BE2C (cell line): ENCODE results near the gene RASAL2. TPM values are rescaled to one million over a fixed set of nuclear protein-coding genes. Genes with fewer than 3 reads are reported as not detected.

ENCODE experiments used
- DNase-seq: peaks from one replicate; pipeline ENCODE4 v3.0.0-alpha.2; 2020
- H3K27me3 ChIP-seq: fragments of 250-450 bp; sonication (Bioruptor Pico); 2 replicates; pipeline ENCODE4 v1.5.1; 2020; ENCODE audit warnings: mild to moderate bottlenecking
- H3K36me3 ChIP-seq: fragments of 250-450 bp; sonication (Bioruptor Pico); 2 replicates; pipeline ENCODE4 v1.5.1; 2020; ENCODE audit warnings: mild to moderate bottlenecking
- H3K4me1 ChIP-seq: fragments of 250-450 bp; sonication (Bioruptor Pico); 2 replicates; pipeline ENCODE4 v1.5.1; 2020
- H3K4me3 ChIP-seq: 2 replicates; pipeline ENCODE4 v1.5.1; 2011; ENCODE audit warnings: low read depth, low read length
- H3K9me3 ChIP-seq: fragments of 250-450 bp; sonication (Bioruptor Pico); 2 replicates; pipeline ENCODE4 v1.5.1; 2020
- polyA plus RNA-seq: library from polyadenylated mRNA; unstranded; fragments of >200 nt; gene quantifications from one replicate; pipeline ENCODE4 v1.2.1, GENCODE V29; 2012; ENCODE audit warnings: low read depth, missing spikeins; ENCODE audit not compliant: insufficient read length, insufficient read depth
- TF ChIP-seq, protein P1 (sequence below): IDR thresholded peaks from 2 replicates; pipeline ENCODE4 v1.5.1; 2012; ENCODE audit warnings: mild to moderate bottlenecking, low read depth, low read length

RASAL2 gene
- polyA plus RNA-seq: 2.5 TPM

DNA sequence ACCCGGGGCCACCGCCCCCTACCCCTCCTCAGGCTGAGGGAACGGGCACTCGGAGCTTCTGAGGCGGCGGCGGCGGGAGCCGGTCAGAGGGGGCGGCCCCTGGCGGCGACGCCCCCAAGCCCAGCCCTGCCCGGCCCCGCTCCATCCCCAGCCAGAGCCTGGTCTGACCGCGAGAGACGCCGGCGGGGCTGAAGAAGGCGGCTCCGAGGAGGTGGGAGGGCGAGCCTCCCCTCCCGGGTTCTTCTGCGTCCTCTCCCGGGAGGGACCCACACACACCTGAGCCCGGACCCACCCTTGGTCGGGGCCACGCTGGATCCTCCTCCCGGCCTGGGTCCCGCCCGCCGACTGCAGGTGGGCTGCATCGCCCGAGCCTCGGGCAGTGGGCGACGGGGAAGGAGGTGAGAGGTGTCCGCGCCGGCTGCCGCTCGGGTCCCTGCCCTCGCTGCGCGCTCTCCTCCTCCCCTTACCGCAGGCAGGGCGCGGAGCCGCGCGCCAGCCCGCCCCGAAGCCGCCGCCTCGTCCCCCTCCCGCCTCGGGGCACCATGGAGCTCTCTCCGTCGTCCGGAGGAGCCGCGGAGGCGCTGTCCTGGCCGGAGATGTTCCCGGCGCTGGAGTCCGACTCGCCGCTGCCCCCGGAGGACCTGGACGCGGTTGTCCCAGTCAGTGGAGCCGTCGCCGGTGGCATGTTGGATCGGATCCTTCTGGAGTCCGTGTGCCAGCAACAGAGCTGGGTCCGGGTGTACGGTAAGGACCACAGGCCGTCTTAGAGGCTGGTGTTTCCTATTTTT is at the start of gene RASAL2:
Gene RASAL2 (plus strand): TSS at position 154 of the 788 bp plus-strand sequence. CDS start 389 bp downstream, at position 543.
- H3K9me3 ChIP-seq: no peaks in the 10 kb centered on the region
- TF ChIP-seq, protein P1, sequence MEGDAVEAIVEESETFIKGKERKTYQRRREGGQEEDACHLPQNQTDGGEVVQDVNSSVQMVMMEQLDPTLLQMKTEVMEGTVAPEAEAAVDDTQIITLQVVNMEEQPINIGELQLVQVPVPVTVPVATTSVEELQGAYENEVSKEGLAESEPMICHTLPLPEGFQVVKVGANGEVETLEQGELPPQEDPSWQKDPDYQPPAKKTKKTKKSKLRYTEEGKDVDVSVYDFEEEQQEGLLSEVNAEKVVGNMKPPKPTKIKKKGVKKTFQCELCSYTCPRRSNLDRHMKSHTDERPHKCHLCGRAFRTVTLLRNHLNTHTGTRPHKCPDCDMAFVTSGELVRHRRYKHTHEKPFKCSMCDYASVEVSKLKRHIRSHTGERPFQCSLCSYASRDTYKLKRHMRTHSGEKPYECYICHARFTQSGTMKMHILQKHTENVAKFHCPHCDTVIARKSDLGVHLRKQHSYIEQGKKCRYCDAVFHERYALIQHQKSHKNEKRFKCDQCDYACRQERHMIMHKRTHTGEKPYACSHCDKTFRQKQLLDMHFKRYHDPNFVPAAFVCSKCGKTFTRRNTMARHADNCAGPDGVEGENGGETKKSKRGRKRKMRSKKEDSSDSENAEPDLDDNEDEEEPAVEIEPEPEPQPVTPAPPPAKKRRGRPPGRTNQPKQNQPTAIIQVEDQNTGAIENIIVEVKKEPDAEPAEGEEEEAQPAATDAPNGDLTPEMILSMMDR: no peak; the same call in 1 of the 2 replicates
- H3K27me3 ChIP-seq: peaks cover 20% of the 10 kb centered on the region
- H3K4me3 ChIP-seq: peak within 1 kb of the TSS; percentile 71
- H3K36me3 ChIP-seq: no peaks in the 10 kb centered on the region
- no peaks in the 10 kb centered on the region for H3K4me1 ChIP-seq
- peak; percentile 58 for DNase-seq

DNA sequence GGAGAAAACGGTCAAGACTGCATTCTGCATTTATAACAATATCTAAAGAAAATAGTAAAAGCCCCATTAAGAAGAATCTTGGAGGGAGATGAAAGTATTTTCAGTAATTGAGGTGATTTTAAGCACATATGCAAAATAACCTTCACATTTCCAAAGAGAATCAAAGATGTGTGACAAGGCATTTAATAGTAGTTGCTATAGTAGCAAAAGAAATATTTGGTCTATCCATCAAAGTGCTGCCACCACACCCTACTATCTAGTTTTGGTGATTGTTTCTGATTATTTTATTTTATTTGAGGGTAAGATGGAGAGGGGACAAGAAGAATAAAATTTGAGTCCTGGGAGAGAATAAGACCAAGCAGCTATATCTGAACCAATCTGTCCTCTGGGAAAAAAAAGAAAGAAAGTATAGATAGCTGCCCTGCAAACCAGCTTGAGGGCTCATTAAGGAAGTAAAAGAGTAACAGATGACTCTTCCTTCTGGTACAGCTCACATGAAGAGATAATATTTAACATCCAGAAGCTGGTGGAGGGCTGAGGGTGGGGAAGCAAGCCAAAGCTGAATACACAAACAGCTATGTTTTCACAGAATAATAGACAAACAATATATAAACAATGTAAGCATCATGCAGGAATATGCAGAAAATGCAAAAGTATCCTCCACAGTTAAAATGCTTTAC is 47.2 kb upstream of the RASAL2 start:
- Histone ChIP-seq H3K36me3 (no peaks in the 10 kb centered on the region), H3K9me3 (no peaks in the 10 kb centered on the region), H3K4me1 (no peaks in the 10 kb centered on the region), H3K27me3 (no peaks in the 10 kb centered on the region), H3K4me3 (no peak overlapping the region)
- TF ChIP-seq, protein P1: no peak
- no peak for DNase-seq

DNA sequence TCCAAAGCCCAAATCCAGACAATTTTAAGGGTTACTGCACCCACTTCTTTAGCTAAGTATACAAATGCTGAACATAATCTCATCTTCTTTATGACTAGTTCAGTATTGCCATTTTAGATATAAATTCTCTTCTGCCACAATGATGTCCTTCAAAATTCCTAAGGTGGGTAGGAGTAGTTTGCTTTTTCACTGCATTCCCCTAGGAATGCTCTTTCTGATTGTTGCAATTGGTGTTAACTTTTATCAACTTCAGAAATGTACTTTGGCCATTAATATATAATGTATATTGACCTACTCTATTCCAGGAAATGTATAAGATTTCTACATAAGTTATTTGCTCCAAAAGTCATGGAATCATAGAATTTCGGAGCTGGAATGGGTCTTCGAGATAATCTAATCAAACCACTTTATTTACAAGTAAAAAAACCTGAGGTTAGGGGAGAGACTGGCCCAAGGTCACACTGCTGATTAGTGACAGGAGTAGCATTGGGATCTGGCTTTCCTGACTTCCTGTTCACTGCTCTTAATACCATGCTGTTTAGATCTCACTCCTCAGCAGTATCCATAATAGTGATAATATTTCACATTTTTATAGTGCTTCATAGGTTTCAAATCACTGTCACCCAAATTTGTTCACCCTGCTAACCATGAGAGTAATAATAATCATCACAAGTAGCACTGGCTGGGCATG is 46.4 kb upstream of the RASAL2 start:
- H3K36me3 ChIP-seq: no peaks in the 10 kb centered on the region
- no peak for DNase-seq
- H3K27me3 ChIP-seq: no peaks in the 10 kb centered on the region
- no peaks in the 10 kb centered on the region for H3K9me3 ChIP-seq
- no peaks in the 10 kb centered on the region for H3K4me1 ChIP-seq
- TF ChIP-seq, protein P1: no peak
- no peak overlapping the region for H3K4me3 ChIP-seq

DNA sequence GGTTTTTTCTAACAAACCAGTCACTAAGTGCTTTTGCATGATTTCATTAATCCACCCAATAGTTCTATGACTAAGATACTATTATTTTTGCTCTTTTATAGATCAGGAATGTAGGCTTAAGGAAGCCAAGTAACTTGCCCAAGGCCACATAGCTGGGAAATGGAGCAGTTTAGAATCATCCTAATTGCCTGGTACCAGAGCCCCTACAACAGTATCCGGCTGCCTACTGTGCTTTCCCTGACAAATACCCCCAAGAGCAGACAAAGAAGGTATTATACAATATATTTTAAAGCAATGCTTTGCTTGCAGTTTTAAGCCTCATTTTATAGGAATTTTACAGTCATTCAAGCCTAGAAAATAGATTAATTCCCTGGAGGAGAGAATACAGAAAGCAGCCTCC is 45.5 kb upstream of the RASAL2 start:
- Histone ChIP-seq H3K27me3 (no peaks in the 10 kb centered on the region), H3K36me3 (no peaks in the 10 kb centered on the region), H3K4me3 (no peak overlapping the region), H3K9me3 (no peaks in the 10 kb centered on the region), H3K4me1 (no peaks in the 10 kb centered on the region)
- TF ChIP-seq, protein P1: no peak
- no peak for DNase-seq

DNA sequence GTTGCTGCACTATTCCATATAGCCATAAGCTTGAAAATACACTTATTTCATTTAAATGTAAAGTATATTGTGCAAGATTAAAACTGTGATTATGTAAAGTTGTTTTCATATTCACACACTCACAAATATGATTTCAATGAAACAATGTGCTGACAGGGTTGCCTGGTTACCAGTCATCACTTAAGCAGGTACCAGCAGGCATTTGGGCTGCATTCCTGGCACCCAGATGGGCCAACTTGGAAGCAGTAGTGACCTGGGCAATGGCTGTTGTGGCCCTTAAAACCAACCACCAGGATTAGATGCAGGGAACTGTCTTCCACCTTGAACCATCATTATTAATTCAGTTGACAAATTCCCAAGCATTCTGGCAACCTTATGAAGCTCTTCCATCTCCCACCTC is 45.0 kb upstream of the RASAL2 start:
- DNase-seq: no peak
- no peak overlapping the region for H3K4me3 ChIP-seq
- H3K27me3 ChIP-seq: no peaks in the 10 kb centered on the region
- no peaks in the 10 kb centered on the region for H3K36me3 ChIP-seq
- TF ChIP-seq, protein P1: no peak
- H3K4me1 ChIP-seq: no peaks in the 10 kb centered on the region
- H3K9me3 ChIP-seq: no peaks in the 10 kb centered on the region
